Fibroblast of lung (primary cell): ENCODE data around the gene CHRNA5. TPM values are rescaled to one million over a fixed set of nuclear protein-coding genes. Genes with fewer than 3 reads are reported as not detected.

ENCODE experiments used
- DNase-seq, 2 donors: peaks; one replicate each; pipeline versions ENCODE4 v3.0.0 to v3.0.0-alpha.2; 2010; ENCODE audit warnings: low read depth in 2 of 2
- H2AFZ ChIP-seq: 2 replicates; pipeline ENCODE4 v1.5.1; 2012; ENCODE audit warnings: low read length, control low read depth, inconsistent platforms
- H3K27ac ChIP-seq: 2 replicates; pipeline ENCODE4 v1.5.1; 2011; ENCODE audit warnings: low read length, control low read depth; ENCODE audit not compliant: insufficient read depth
- H3K27me3 ChIP-seq: 2 replicates; pipeline ENCODE4 v1.5.1; 2011; ENCODE audit warnings: mild to moderate bottlenecking, low read length; ENCODE audit not compliant: control insufficient read depth, insufficient read depth
- H3K36me3 ChIP-seq: 2 replicates; pipeline ENCODE4 v1.5.1; 2011; ENCODE audit warnings: low read length; ENCODE audit not compliant: control insufficient read depth, insufficient read depth
- H3K4me1 ChIP-seq: 2 replicates; pipeline ENCODE4 v1.5.1; 2011; ENCODE audit warnings: low read length; ENCODE audit not compliant: control insufficient read depth, insufficient read depth; ENCODE audit errors: extremely low read depth
- H3K4me2 ChIP-seq: 2 replicates; pipeline ENCODE4 v1.5.1; 2011; ENCODE audit warnings: low read length, control low read depth; ENCODE audit not compliant: insufficient read depth; ENCODE audit errors: extremely low read depth
- H3K4me3 ChIP-seq, 4 experiments: fragments of 200-600 bp in 1 of 4; sonication (generic) in 1 of 4; replicated peaks in 1 of 4; 2 replicates each; pipeline ENCODE4 v1.5.1; 2011 to 2016; ENCODE audit warnings: low read length in 4 of 4, low read depth in 3 of 4, mild to moderate bottlenecking in 3 of 4, control low read depth in 2 of 4, inconsistent platforms in 1 of 4, mixed read lengths in 1 of 4; ENCODE audit not compliant: insufficient read depth in 1 of 4; ENCODE audit errors: control extremely low read depth in 1 of 4
- H3K79me2 ChIP-seq: 2 replicates; pipeline ENCODE4 v1.5.1; 2012; ENCODE audit warnings: mild to moderate bottlenecking, low read length, inconsistent platforms; ENCODE audit not compliant: control insufficient read depth, insufficient read depth
- H3K9ac ChIP-seq: 2 replicates; pipeline ENCODE4 v1.5.1; 2011; ENCODE audit warnings: mild to moderate bottlenecking, low read length, control low read depth; ENCODE audit not compliant: insufficient read depth
- H3K9me3 ChIP-seq: 2 replicates; pipeline ENCODE4 v1.5.1; 2012; ENCODE audit warnings: low read depth, low read length; ENCODE audit not compliant: control insufficient read depth, insufficient read depth
- H4K20me1 ChIP-seq: 2 replicates; pipeline ENCODE4 v1.5.1; 2011; ENCODE audit warnings: low read length; ENCODE audit not compliant: control insufficient read depth, insufficient read depth; ENCODE audit errors: extremely low read depth
- CTCF ChIP-seq, 2 donors: IDR thresholded peaks in 1 of 2; conservative IDR thresholded peaks in 1 of 2; 1 replicate in 1 of 2; 2 replicates in 1 of 2; pipeline ENCODE4 v1.5.1; 2011 to 2012; ENCODE audit warnings: low read length in 2 of 2, control low read depth in 1 of 2, inconsistent platforms in 1 of 2, low read depth in 1 of 2, mild to moderate bottlenecking in 1 of 2
- EZH2 ChIP-seq: IDR thresholded peaks from 2 replicates; pipeline ENCODE4 v1.5.1; 2012; ENCODE audit warnings: low read length, control low read depth, mild to moderate bottlenecking; ENCODE audit errors: missing control alignments
- polyA plus RNA-seq, 2 donors: library from polyadenylated mRNA; depleted of rRNA in 1 of 2; stranded (reverse) in 1 of 2; unstranded in 1 of 2; fragments of >200 nt; gene quantifications; 2 replicates each; pipeline ENCODE4 v1.2.1, GENCODE V29; 2011 to 2012; ENCODE audit warnings: missing spikeins in 1 of 2
- total RNA-seq: library from RNA; depleted of rRNA; stranded (reverse); fragments of >200 nt; gene quantifications from 2 replicates; pipeline ENCODE4 v1.2.1, GENCODE V29; 2014

Gene CHRNA5
- total and polyA plus RNA-seq, 2 donors (not counting 1 experiment from before 2014, with no cell fraction given): 0.17 to 1.2 TPM

DNA sequence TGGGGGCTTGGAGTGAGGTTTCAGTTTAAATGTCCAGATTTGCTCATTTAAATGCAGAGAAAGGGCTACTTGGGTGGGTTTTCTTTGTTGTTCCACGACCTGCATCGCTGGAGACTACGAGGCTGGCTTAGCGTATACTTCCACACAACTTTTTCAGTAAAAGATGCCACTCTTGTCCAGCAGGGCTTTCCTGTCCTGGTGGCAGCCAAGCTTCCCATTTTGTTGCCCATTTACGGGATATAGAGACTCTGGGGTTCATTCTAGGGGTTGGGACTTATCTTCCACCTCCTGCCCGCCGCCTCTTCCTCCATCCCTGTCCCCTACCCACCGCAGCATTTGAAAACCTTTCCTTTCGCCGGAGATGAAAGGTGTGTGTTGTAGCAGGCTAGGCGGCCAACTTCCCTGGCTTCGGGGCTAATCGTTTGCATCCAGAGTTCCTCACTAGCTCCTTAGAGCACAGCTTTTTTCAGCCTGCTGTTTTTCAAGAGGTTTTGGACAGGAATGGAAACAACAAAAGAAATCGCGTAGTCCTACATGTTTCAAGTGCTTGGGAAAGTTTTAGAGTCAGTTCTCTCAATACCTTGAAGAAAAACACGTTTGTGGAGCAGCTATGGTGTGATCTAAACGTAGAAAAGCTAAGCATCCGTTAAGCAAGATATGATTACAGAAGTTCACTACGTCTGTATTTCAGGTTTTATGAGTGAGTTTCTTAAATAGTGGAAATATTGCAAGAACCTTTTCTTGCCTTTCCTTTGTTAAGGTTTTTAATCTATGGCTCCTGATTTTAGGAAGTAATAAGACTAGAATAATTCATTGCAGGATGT lies 843 bp downstream of the CHRNA5 start:
- Histone ChIP-seq H3K27ac (no peak overlapping the region), H3K9ac (no peak overlapping the region), H4K20me1 (no peaks in the 10 kb centered on the region), H3K27me3 (peaks cover 5% of the 10 kb centered on the region), H3K36me3 (no peaks in the 10 kb centered on the region), H2AFZ (peak overlapping the region; percentile 80), H3K9me3 (no peaks in the 10 kb centered on the region), H3K79me2 (no peaks in the 10 kb centered on the region), H3K4me3 (peak overlapping the region; percentile 57 to 82 (median 66)), H3K4me2 (peak overlapping the region; percentile 98), H3K4me1 (peaks cover 3% of the 10 kb centered on the region)
- peak; percentile 15 to 16 for DNase-seq
- no peak for TF ChIP-seq EZH2
- TF ChIP-seq CTCF (conservative IDR thresholded peaks at IDR 0.05 in 1 of 2, IDR thresholded peaks at IDR 0.05 in 1 of 2; ENCODE audit: low read depth in 1 of 2, low read length in 2 of 2): peak; percentile 12 to 33

DNA sequence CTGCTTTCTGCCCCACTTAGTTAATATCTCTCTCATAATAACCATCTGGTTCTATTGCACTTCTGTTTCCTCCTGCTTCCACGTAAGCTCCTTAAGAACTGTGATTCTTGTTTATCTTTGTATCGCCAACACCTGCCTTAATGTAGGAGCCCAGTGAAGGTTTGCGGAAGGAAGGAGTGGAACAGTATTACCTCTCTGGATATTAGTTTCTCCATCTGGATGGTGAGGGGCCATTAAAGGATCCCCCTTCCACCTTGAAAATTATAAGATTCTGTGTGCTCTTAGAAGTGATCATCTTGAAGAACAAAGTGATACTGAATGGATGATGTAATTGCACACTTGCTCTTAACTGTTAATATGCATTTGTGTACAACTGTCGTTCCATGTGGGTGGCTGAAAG lies 2.2 kb downstream of the CHRNA5 start:
- Histone ChIP-seq H3K36me3 (no peaks in the 10 kb centered on the region), H3K27me3 (peaks cover 5% of the 10 kb centered on the region), H3K27ac (no peak overlapping the region), H3K4me1 (peaks cover 3% of the 10 kb centered on the region), H4K20me1 (no peaks in the 10 kb centered on the region), H3K4me2 (no peak overlapping the region), H2AFZ (no peak overlapping the region), H3K79me2 (no peaks in the 10 kb centered on the region), H3K9me3 (no peaks in the 10 kb centered on the region), H3K9ac (no peak overlapping the region), H3K4me3 (no peak overlapping the region)
- DNase-seq: no peak
- TF ChIP-seq EZH2: no peak
- no peak for TF ChIP-seq CTCF (conservative IDR thresholded peaks at IDR 0.05 in 1 of 2, IDR thresholded peaks at IDR 0.05 in 1 of 2; ENCODE audit: low read depth in 1 of 2, low read length in 2 of 2)

DNA sequence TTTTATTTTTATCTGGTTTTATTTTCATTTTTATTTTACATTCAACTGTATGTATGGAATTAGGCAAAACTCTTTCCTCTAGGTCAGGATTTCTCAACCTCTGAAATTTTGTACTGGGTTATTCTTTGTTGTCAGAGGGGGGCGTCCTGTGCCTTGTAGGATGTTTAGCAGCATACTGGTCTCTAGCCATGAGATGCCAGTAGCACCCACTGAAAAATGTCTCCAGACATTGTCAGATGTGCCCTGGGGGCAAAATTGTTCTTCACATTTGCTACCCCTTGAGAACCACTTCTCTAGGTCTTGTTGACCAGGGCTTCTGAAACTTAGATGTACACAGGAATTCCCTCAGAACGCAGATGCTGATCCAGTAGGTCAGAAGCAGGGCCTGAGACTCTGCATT lies 5.4 kb downstream of the CHRNA5 start:
- H4K20me1 ChIP-seq: no peaks in the 10 kb centered on the region
- no peak overlapping the region for H3K9ac ChIP-seq
- peaks cover 3% of the 10 kb centered on the region for H3K4me1 ChIP-seq
- H3K4me3 ChIP-seq: no peak overlapping the region
- peaks cover 5% of the 10 kb centered on the region for H3K27me3 ChIP-seq
- no peaks in the 10 kb centered on the region for H3K36me3 ChIP-seq
- no peak overlapping the region for H3K27ac ChIP-seq
- no peak overlapping the region for H3K4me2 ChIP-seq
- no peak for DNase-seq
- no peaks in the 10 kb centered on the region for H3K9me3 ChIP-seq
- TF ChIP-seq CTCF (conservative IDR thresholded peaks at IDR 0.05 in 1 of 2, IDR thresholded peaks at IDR 0.05 in 1 of 2; ENCODE audit: low read depth in 1 of 2, low read length in 2 of 2) (no peak), EZH2 (no peak)
- no peak overlapping the region for H2AFZ ChIP-seq
- H3K79me2 ChIP-seq: no peaks in the 10 kb centered on the region
